ENCODE data around the gene CNTNAP5.

DNA sequence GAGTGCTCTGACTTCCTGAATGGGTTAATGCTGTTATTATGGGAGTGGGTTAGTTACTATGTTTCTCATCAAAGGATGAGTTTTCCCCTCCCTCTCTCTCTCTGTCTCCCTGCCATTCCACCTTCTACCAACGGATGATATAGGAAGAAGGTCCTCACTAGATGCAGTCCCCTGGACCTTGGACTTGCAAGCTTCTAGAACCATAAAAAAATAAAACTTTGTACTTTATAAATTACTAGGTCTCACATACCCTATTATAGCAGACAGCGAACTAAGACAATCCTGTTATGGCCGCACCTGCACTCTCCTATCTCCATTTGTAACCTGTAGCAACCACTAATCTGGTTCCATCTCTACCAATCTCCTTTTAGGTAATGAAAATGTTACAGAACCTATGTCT, 564.9 kb downstream of the CNTNAP5 start:
- TF ChIP-seq, protein P1, sequence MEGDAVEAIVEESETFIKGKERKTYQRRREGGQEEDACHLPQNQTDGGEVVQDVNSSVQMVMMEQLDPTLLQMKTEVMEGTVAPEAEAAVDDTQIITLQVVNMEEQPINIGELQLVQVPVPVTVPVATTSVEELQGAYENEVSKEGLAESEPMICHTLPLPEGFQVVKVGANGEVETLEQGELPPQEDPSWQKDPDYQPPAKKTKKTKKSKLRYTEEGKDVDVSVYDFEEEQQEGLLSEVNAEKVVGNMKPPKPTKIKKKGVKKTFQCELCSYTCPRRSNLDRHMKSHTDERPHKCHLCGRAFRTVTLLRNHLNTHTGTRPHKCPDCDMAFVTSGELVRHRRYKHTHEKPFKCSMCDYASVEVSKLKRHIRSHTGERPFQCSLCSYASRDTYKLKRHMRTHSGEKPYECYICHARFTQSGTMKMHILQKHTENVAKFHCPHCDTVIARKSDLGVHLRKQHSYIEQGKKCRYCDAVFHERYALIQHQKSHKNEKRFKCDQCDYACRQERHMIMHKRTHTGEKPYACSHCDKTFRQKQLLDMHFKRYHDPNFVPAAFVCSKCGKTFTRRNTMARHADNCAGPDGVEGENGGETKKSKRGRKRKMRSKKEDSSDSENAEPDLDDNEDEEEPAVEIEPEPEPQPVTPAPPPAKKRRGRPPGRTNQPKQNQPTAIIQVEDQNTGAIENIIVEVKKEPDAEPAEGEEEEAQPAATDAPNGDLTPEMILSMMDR (IDR thresholded peaks at IDR 0.05; ENCODE audit: low read length): no peak
- no peak for TF ChIP-seq EZH2 (optimal IDR thresholded peaks at IDR 0.05; ENCODE audit: low read depth, low read length)

All from MM.1S (cell line).